ENCODE measurements around the gene AGAP1. TPM values are rescaled to one million over a fixed set of nuclear protein-coding genes. Genes with fewer than 3 reads are reported as not detected.

Gene AGAP1
- total RNA-seq, 2 experiments from 2014 or later = not detected

- CTCF ChIA-PET (ENCODE audit: unreplicated experiment) = no interaction called here
- intact Hi-C loops (cut with micrococcal nuclease; ENCODE audit: unreplicated experiment) = no loop called here
- Histone ChIP-seq H3K4me3 (ENCODE audit: low read depth, low read length, poor library complexity, severe bottlenecking) (no peak overlapping the region), H3K4me1 (ENCODE audit: insufficient read depth, low read length, poor library complexity, severe bottlenecking) (no peaks in the 10 kb centered on the region), H2AFZ (ENCODE audit: low read length) (no peak overlapping the region), H3K9me2 (ENCODE audit: insufficient read depth, low read length) (no peaks in the 10 kb centered on the region), H4K20me1 (ENCODE audit: insufficient read depth, low read length) (no peaks in the 10 kb centered on the region), H3K79me2 (ENCODE audit: insufficient read depth, low read depth, low read length) (no peaks in the 10 kb centered on the region), H3K27ac (ENCODE audit: low read depth, low read length, poor library complexity, severe bottlenecking) (no peak overlapping the region), H3K9me3 (ENCODE audit: low read length) (no peaks in the 10 kb centered on the region), H3K4me2 (ENCODE audit: low read length) (no peak overlapping the region), H3K36me3 (ENCODE audit: insufficient read depth, low read length) (no peaks in the 10 kb centered on the region)
- BruUV-seq (replicated peaks) = no TSS peak
- no peak for DNase-seq (ENCODE audit: low spot score)
- TF ChIP-seq EZH2phosphoT487 (IDR thresholded peaks at IDR 0.05; ENCODE audit: borderline replicate concordance, low read depth, low read length) (no peak), CTCF (conservative IDR thresholded peaks at IDR 0.05; ENCODE audit: low read length) (no peak)
- POLR2A ChIA-PET = no interaction called here
Observed at GRCh38 chr2:235883675-235884074, 389.8 kb downstream of the AGAP1 start.

DNA sequence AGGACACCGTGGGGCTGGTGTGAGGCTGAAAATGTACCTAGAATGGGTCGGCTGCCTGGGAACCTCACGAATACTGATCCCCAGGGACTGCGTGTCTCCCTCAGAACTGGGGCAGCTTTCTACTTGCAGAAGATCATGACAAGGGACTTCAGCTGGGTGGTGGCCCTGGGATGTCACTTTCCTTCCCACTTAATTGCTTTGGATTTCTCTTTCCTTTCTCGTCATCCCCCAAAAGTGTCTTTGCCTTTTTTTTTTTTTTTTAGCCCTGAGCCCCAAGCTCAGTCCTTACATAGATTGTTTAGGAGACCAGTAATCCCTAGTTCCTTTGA is 395.4 kb downstream of the AGAP1 start:
- Histone ChIP-seq H3K4me1 (ENCODE audit: insufficient read depth, low read length, poor library complexity, severe bottlenecking) (no peaks in the 10 kb centered on the region), H3K27ac (ENCODE audit: low read depth, low read length, poor library complexity, severe bottlenecking) (no peak overlapping the region), H3K9me2 (ENCODE audit: insufficient read depth, low read length) (no peaks in the 10 kb centered on the region), H3K4me2 (ENCODE audit: low read length) (no peak overlapping the region), H4K20me1 (ENCODE audit: insufficient read depth, low read length) (no peaks in the 10 kb centered on the region), H3K79me2 (ENCODE audit: insufficient read depth, low read depth, low read length) (no peaks in the 10 kb centered on the region), H3K4me3 (ENCODE audit: low read depth, low read length, poor library complexity, severe bottlenecking) (no peak overlapping the region), H3K9me3 (ENCODE audit: low read length) (no peaks in the 10 kb centered on the region), H2AFZ (ENCODE audit: low read length) (no peak overlapping the region), H3K36me3 (ENCODE audit: insufficient read depth, low read length) (no peaks in the 10 kb centered on the region)
- intact Hi-C loops (cut with micrococcal nuclease; ENCODE audit: unreplicated experiment) = no loop called here
- BruUV-seq (replicated peaks) = no TSS peak
- ChIA-PET POLR2A (interaction anchor here (1.1 kb wide), 1 partner anchor 66 kb away, joined by 7 read pairs; no protein-coding TSS in a partner anchor), CTCF (ENCODE audit: unreplicated experiment) (no interaction called here)
- TF ChIP-seq CTCF (conservative IDR thresholded peaks at IDR 0.05; ENCODE audit: low read length) (no peak), EZH2phosphoT487 (IDR thresholded peaks at IDR 0.05; ENCODE audit: borderline replicate concordance, low read depth, low read length) (no peak)
- DNase-seq (ENCODE audit: low spot score) = no peak

- DNase-seq (ENCODE audit: low spot score) = no peak
- Histone ChIP-seq H3K9me3 (ENCODE audit: low read length) (no peaks in the 10 kb centered on the region), H3K4me2 (ENCODE audit: low read length) (no peak overlapping the region), H3K79me2 (ENCODE audit: insufficient read depth, low read depth, low read length) (no peaks in the 10 kb centered on the region), H3K9me2 (ENCODE audit: insufficient read depth, low read length) (no peaks in the 10 kb centered on the region), H3K4me3 (ENCODE audit: low read depth, low read length, poor library complexity, severe bottlenecking) (no peak overlapping the region), H4K20me1 (ENCODE audit: insufficient read depth, low read length) (no peaks in the 10 kb centered on the region), H2AFZ (ENCODE audit: low read length) (no peak overlapping the region), H3K36me3 (ENCODE audit: insufficient read depth, low read length) (no peaks in the 10 kb centered on the region), H3K4me1 (ENCODE audit: insufficient read depth, low read length, poor library complexity, severe bottlenecking) (no peaks in the 10 kb centered on the region), H3K27ac (ENCODE audit: low read depth, low read length, poor library complexity, severe bottlenecking) (no peak overlapping the region)
- POLR2A ChIA-PET = no interaction called here
- intact Hi-C loops (cut with micrococcal nuclease; ENCODE audit: unreplicated experiment) = no loop called here
- no TSS peak for BruUV-seq (replicated peaks)
- TF ChIP-seq CTCF (conservative IDR thresholded peaks at IDR 0.05; ENCODE audit: low read length) = no peak
- CTCF ChIA-PET (ENCODE audit: unreplicated experiment) = no interaction called here
Observed at GRCh38 chr2:235893129-235893698, 399.4 kb downstream of the AGAP1 start.

Data from OCI-LY7 (cell line).